ENCODE data around the gene POLK.
A peak's percentile ranks its signal among the peaks of the same experiment; 100 is the strongest.

Gene POLK

DNA sequence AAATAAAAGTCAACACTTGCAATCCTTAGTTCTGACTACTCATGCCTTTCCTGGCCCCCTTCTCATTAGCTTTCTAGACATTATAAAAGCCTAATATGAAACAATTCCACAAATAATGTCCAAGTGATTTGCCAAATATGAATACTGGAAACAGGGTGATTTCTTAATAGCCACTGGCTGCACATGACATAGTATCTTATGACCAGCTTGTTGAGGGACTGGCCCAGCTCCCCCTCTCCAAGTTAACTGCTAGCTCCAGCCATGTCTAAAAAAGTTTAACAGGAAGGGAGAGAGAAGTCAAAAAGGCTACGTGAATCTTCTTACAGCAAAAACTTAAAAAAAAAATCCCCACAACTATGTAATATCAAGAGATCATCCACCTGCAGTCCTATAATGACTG, 1.7 kb upstream of the POLK start:
- no peak for DNase-seq (ENCODE audit: low read depth, low spot score)
- no CpG with 5 or more reads among the region's 1 CpG for WGBS (ENCODE audit: insufficient coverage, insufficient read length)
- no peaks in the 10 kb centered on the region for H3K27me3 ChIP-seq (ENCODE audit: control insufficient read depth, insufficient read depth, low read length)
- H3K27ac ChIP-seq (ENCODE audit: low read length), result no peak overlapping the region
- no peaks in the 10 kb centered on the region for H3K9me3 ChIP-seq (ENCODE audit: control insufficient read depth, insufficient read depth, low read length)
- H3K36me3 ChIP-seq (ENCODE audit: control insufficient read depth, insufficient read depth, low read length), result no peaks in the 10 kb centered on the region
- no peak overlapping the region; the same call in 1 of the 2 replicates for H3K4me3 ChIP-seq (ENCODE audit: low read length)
- no peaks in the 10 kb centered on the region for H3K4me1 ChIP-seq (ENCODE audit: control insufficient read depth, insufficient read depth, low read length)

GRCh38 chr5:75510417-75510835, 1.3 kb upstream of the POLK start:
- H3K27ac ChIP-seq (ENCODE audit: low read length), result no peak overlapping the region
- H3K4me1 ChIP-seq (ENCODE audit: control insufficient read depth, insufficient read depth, low read length), result no peaks in the 10 kb centered on the region
- no CpG with 5 or more reads among the region's 15 CpGs for WGBS (ENCODE audit: insufficient coverage, insufficient read length)
- H3K9me3 ChIP-seq (ENCODE audit: control insufficient read depth, insufficient read depth, low read length), result no peaks in the 10 kb centered on the region
- H3K27me3 ChIP-seq (ENCODE audit: control insufficient read depth, insufficient read depth, low read length), result no peaks in the 10 kb centered on the region
- H3K4me3 ChIP-seq (ENCODE audit: low read length), result peak overlapping the region; percentile 82; the same call in 1 of the 2 replicates
- no peaks in the 10 kb centered on the region for H3K36me3 ChIP-seq (ENCODE audit: control insufficient read depth, insufficient read depth, low read length)
- no peak for DNase-seq (ENCODE audit: low read depth, low spot score)

GRCh38 chr5:75510836-75511434, 756 bp upstream of the POLK start:
- Histone ChIP-seq H3K4me1 (ENCODE audit: control insufficient read depth, insufficient read depth, low read length) (no peaks in the 10 kb centered on the region), H3K27me3 (ENCODE audit: control insufficient read depth, insufficient read depth, low read length) (no peaks in the 10 kb centered on the region), H3K9me3 (ENCODE audit: control insufficient read depth, insufficient read depth, low read length) (no peaks in the 10 kb centered on the region), H3K27ac (ENCODE audit: low read length) (no peak overlapping the region), H3K36me3 (ENCODE audit: control insufficient read depth, insufficient read depth, low read length) (no peaks in the 10 kb centered on the region), H3K4me3 (ENCODE audit: low read length) (peak overlapping the region; percentile 82)
- no peak for DNase-seq (ENCODE audit: low read depth, low spot score)
- WGBS (ENCODE audit: insufficient coverage, insufficient read length), result no CpG with 5 or more reads among the region's 54 CpGs

- no peaks in the 10 kb centered on the region for H3K4me1 ChIP-seq (ENCODE audit: control insufficient read depth, insufficient read depth, low read length)
- DNase-seq (ENCODE audit: low read depth, low spot score), result no peak
- no peak overlapping the region for H3K27ac ChIP-seq (ENCODE audit: low read length)
- no CpG with 5 or more reads among the region's 16 CpGs for WGBS (ENCODE audit: insufficient coverage, insufficient read length)
- H3K36me3 ChIP-seq (ENCODE audit: control insufficient read depth, insufficient read depth, low read length), result no peaks in the 10 kb centered on the region
- no peaks in the 10 kb centered on the region for H3K9me3 ChIP-seq (ENCODE audit: control insufficient read depth, insufficient read depth, low read length)
- H3K4me3 ChIP-seq (ENCODE audit: low read length), result no peak overlapping the region; the same call in 1 of the 2 replicates
- H3K27me3 ChIP-seq (ENCODE audit: control insufficient read depth, insufficient read depth, low read length), result no peaks in the 10 kb centered on the region
Observed at GRCh38 chr5:75512383-75513074, 838 bp downstream of the POLK start.

- Histone ChIP-seq H3K4me3 (ENCODE audit: low read length) (no peak overlapping the region), H3K9me3 (ENCODE audit: control insufficient read depth, insufficient read depth, low read length) (no peaks in the 10 kb centered on the region), H3K27me3 (ENCODE audit: control insufficient read depth, insufficient read depth, low read length) (no peaks in the 10 kb centered on the region), H3K4me1 (ENCODE audit: control insufficient read depth, insufficient read depth, low read length) (no peaks in the 10 kb centered on the region), H3K36me3 (ENCODE audit: control insufficient read depth, insufficient read depth, low read length) (no peaks in the 10 kb centered on the region), H3K27ac (ENCODE audit: low read length) (no peak overlapping the region)
- WGBS (ENCODE audit: insufficient coverage, insufficient read length), result no CpG with 5 or more reads among the region's 1 CpG
- no peak for DNase-seq (ENCODE audit: low read depth, low spot score)
Observed at GRCh38 chr5:75513841-75514240, 2.1 kb downstream of the POLK start.

DNA sequence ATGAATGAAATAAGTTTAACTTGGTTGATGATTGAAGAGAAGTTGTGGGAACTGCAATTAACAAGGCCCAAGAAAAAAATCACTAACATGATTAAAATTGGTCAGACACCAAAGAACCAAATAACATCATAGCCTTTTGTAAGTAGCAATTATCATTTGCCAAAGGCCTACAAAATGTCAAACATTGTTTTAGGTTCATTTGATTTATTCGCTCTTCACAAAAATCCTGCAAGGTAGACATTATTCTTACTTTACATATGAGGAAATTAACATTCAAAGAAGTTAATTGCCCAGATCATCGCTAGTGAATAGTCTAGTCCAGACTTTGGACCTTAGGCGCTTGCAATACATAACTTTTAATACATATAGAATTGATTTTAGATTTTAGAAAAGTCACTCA, 2.6 kb downstream of the POLK start:
- WGBS (ENCODE audit: insufficient coverage, insufficient read length), result no CpG with 5 or more reads among the region's 3 CpGs
- no peak overlapping the region for H3K4me3 ChIP-seq (ENCODE audit: low read length)
- H3K27ac ChIP-seq (ENCODE audit: low read length), result no peak overlapping the region
- no peaks in the 10 kb centered on the region for H3K9me3 ChIP-seq (ENCODE audit: control insufficient read depth, insufficient read depth, low read length)
- no peaks in the 10 kb centered on the region for H3K27me3 ChIP-seq (ENCODE audit: control insufficient read depth, insufficient read depth, low read length)
- H3K36me3 ChIP-seq (ENCODE audit: control insufficient read depth, insufficient read depth, low read length), result no peaks in the 10 kb centered on the region
- no peaks in the 10 kb centered on the region for H3K4me1 ChIP-seq (ENCODE audit: control insufficient read depth, insufficient read depth, low read length)
- DNase-seq (ENCODE audit: low read depth, low spot score), result no peak

DNA sequence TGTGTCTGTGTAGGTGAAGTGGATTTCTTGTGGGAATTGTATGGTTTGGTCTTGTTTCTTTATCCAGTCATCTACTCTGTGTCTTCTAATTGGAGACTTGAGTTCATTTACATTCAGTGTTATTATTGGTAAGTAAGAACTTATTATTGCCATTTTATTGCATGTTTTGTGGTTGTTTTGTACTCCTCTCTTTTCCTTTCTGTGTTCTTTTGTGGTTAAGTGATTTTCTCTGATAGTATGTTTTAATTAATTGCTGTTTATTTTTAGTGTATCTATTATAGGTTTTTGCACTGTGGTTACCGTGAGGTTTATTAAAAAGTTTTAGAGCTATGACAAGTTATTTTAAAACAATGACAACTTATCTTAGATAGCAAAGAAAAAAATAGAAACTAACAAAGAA, 8.1 kb downstream of the POLK start:
- no peak for DNase-seq (ENCODE audit: low read depth, low spot score)
- Histone ChIP-seq H3K27ac (ENCODE audit: low read length) (no peak overlapping the region), H3K36me3 (ENCODE audit: control insufficient read depth, insufficient read depth, low read length) (no peaks in the 10 kb centered on the region), H3K4me3 (ENCODE audit: low read length) (no peak overlapping the region), H3K27me3 (ENCODE audit: control insufficient read depth, insufficient read depth, low read length) (no peaks in the 10 kb centered on the region), H3K4me1 (ENCODE audit: control insufficient read depth, insufficient read depth, low read length) (no peaks in the 10 kb centered on the region), H3K9me3 (ENCODE audit: control insufficient read depth, insufficient read depth, low read length) (no peaks in the 10 kb centered on the region; the same call in 1 of the 2 replicates)
- WGBS (ENCODE audit: insufficient coverage, insufficient read length), result no CpG with 5 or more reads among the region's 1 CpG

- Histone ChIP-seq H3K4me1 (ENCODE audit: control insufficient read depth, insufficient read depth, low read length) (no peaks in the 10 kb centered on the region), H3K9me3 (ENCODE audit: control insufficient read depth, insufficient read depth, low read length) (no peaks in the 10 kb centered on the region; the same call in 1 of the 2 replicates), H3K27me3 (ENCODE audit: control insufficient read depth, insufficient read depth, low read length) (no peaks in the 10 kb centered on the region), H3K4me3 (ENCODE audit: low read length) (no peak overlapping the region), H3K27ac (ENCODE audit: low read length) (no peak overlapping the region), H3K36me3 (ENCODE audit: control insufficient read depth, insufficient read depth, low read length) (no peaks in the 10 kb centered on the region)
- DNase-seq (ENCODE audit: low read depth, low spot score), result no peak
- no CpG with 5 or more reads among the region's 2 CpGs for WGBS (ENCODE audit: insufficient coverage, insufficient read length)
Observed at GRCh38 chr5:75521195-75521594, 9.5 kb downstream of the POLK start.

DNA sequence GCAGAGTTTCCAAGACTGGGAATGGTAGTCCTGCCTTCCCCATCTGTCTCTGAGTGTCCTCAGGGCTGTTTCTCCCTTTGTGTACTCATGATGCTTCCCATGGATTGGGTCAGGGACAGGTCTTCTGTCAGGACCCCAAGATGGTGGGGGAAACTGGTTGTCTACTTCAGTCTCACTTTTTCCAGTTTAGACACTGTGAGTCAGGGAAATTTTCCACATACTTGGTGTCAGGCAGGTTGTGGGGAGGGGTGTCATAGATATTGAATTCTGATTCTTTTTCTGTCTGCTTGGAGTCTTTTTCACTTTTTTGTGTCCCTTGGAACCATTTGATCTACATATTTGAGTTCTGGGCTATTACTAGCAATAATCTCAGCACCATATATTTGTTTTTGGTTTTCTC, 10.3 kb downstream of the POLK start:
- no peak for DNase-seq (ENCODE audit: low read depth, low spot score)
- Histone ChIP-seq H3K36me3 (ENCODE audit: control insufficient read depth, insufficient read depth, low read length) (no peaks in the 10 kb centered on the region), H3K27ac (ENCODE audit: low read length) (no peak overlapping the region), H3K27me3 (ENCODE audit: control insufficient read depth, insufficient read depth, low read length) (no peaks in the 10 kb centered on the region), H3K9me3 (ENCODE audit: control insufficient read depth, insufficient read depth, low read length) (no peaks in the 10 kb centered on the region; the same call in 1 of the 2 replicates), H3K4me3 (ENCODE audit: low read length) (no peak overlapping the region), H3K4me1 (ENCODE audit: control insufficient read depth, insufficient read depth, low read length) (no peaks in the 10 kb centered on the region)

DNA sequence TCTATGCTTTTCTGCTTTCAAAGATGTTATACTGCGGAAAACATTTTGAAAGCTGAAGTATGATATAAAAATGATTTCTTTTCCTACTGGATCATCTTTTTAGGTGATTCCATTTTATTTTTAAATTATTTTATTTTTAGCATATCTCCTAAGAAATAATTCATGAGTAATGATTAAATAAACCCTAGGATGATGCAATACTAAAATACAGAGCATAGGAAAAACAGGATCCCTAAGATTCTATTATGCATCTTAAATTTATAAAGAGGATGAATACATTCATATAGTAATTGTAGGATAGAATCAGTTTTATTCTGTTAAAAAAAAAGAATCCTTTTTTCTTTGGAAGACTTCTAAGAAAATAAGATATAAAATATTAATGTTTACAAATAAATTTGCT, 10.9 kb downstream of the POLK start:
- Histone ChIP-seq H3K27me3 (ENCODE audit: control insufficient read depth, insufficient read depth, low read length) (no peaks in the 10 kb centered on the region), H3K4me1 (ENCODE audit: control insufficient read depth, insufficient read depth, low read length) (no peaks in the 10 kb centered on the region), H3K4me3 (ENCODE audit: low read length) (no peak overlapping the region), H3K9me3 (ENCODE audit: control insufficient read depth, insufficient read depth, low read length) (no peaks in the 10 kb centered on the region; the same call in 1 of the 2 replicates), H3K27ac (ENCODE audit: low read length) (no peak overlapping the region), H3K36me3 (ENCODE audit: control insufficient read depth, insufficient read depth, low read length) (no peaks in the 10 kb centered on the region)
- no CpG with 5 or more reads among the region's 1 CpG for WGBS (ENCODE audit: insufficient coverage, insufficient read length)
- DNase-seq (ENCODE audit: low read depth, low spot score), result no peak

DNA sequence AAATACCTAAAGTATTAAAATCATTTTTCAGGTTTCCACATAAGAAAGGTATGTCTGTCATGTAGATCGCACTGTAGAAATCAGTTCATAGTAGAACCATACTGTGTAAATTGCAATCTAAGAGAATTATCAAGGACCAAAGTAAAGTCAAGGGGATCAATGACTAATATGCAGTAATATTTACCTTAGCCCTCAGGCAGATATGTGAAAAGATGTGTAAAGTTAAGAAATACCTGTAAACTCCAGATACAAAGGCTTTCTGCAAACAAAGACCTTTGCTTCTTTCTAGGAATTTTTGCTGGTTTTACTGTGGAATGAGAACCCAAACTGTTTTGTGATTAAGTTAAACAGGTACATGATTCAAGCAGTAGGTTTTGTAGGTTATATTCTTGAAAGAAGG, 11.6 kb downstream of the POLK start:
- no peak for DNase-seq (ENCODE audit: low read depth, low spot score)
- no peak overlapping the region for H3K27ac ChIP-seq (ENCODE audit: low read length)
- H3K27me3 ChIP-seq (ENCODE audit: control insufficient read depth, insufficient read depth, low read length), result no peaks in the 10 kb centered on the region
- no peak overlapping the region for H3K4me3 ChIP-seq (ENCODE audit: low read length)
- no peaks in the 10 kb centered on the region for H3K4me1 ChIP-seq (ENCODE audit: control insufficient read depth, insufficient read depth, low read length)
- no peaks in the 10 kb centered on the region; the same call in 1 of the 2 replicates for H3K9me3 ChIP-seq (ENCODE audit: control insufficient read depth, insufficient read depth, low read length)
- H3K36me3 ChIP-seq (ENCODE audit: control insufficient read depth, insufficient read depth, low read length), result no peaks in the 10 kb centered on the region
- no CpG with 5 or more reads among the region's 1 CpG for WGBS (ENCODE audit: insufficient coverage, insufficient read length)
